Measurements from ENCODE around the gene SIGLEC1.

SIGLEC1 gene

GRCh38 chr20:3753098-3753497 lies 40.7 kb upstream of the SIGLEC1 start:
- H3K36me3 ChIP-seq (ENCODE audit: control insufficient read depth, insufficient read depth, low read length): peaks cover 8% of the 10 kb centered on the region
- no peak for DNase-seq (ENCODE audit: low read depth, low spot score)
- peaks cover 8% of the 10 kb centered on the region for H3K27me3 ChIP-seq (ENCODE audit: control insufficient read depth, insufficient read depth, low read length)
- H3K4me1 ChIP-seq (ENCODE audit: control insufficient read depth, insufficient read depth, low read length): peaks cover 10% of the 10 kb centered on the region
- H3K9me3 ChIP-seq (ENCODE audit: control insufficient read depth, insufficient read depth, low read length): no peaks in the 10 kb centered on the region
- no CpG with 5 or more reads among the region's 4 CpGs for WGBS (ENCODE audit: insufficient coverage, insufficient read length)
- no peak overlapping the region for H3K27ac ChIP-seq (ENCODE audit: low read length)
- H3K4me3 ChIP-seq (ENCODE audit: low read length): no peak overlapping the region

GRCh38 chr20:3752386-3752759 lies 40.0 kb upstream of the SIGLEC1 start:
- peaks cover 8% of the 10 kb centered on the region for H3K27me3 ChIP-seq (ENCODE audit: control insufficient read depth, insufficient read depth, low read length)
- H3K27ac ChIP-seq (ENCODE audit: low read length): no peak overlapping the region
- no CpG with 5 or more reads among the region's 13 CpGs for WGBS (ENCODE audit: insufficient coverage, insufficient read length)
- DNase-seq (ENCODE audit: low read depth, low spot score): no peak
- H3K4me3 ChIP-seq (ENCODE audit: low read length): peak overlapping the region; percentile 49; the same call in 1 of the 2 replicates
- no peaks in the 10 kb centered on the region for H3K9me3 ChIP-seq (ENCODE audit: control insufficient read depth, insufficient read depth, low read length)
- peaks cover 10% of the 10 kb centered on the region for H3K4me1 ChIP-seq (ENCODE audit: control insufficient read depth, insufficient read depth, low read length)
- peaks cover 7% of the 10 kb centered on the region for H3K36me3 ChIP-seq (ENCODE audit: control insufficient read depth, insufficient read depth, low read length)

- peaks cover 7% of the 10 kb centered on the region for H3K36me3 ChIP-seq (ENCODE audit: control insufficient read depth, insufficient read depth, low read length)
- H3K9me3 ChIP-seq (ENCODE audit: control insufficient read depth, insufficient read depth, low read length): no peaks in the 10 kb centered on the region
- no peak for DNase-seq (ENCODE audit: low read depth, low spot score)
- no peak overlapping the region for H3K27ac ChIP-seq (ENCODE audit: low read length)
- H3K4me3 ChIP-seq (ENCODE audit: low read length): peak overlapping the region; percentile 49; the same call in 1 of the 2 replicates
- H3K4me1 ChIP-seq (ENCODE audit: control insufficient read depth, insufficient read depth, low read length): peaks cover 10% of the 10 kb centered on the region
- H3K27me3 ChIP-seq (ENCODE audit: control insufficient read depth, insufficient read depth, low read length): peaks cover 8% of the 10 kb centered on the region
- WGBS (ENCODE audit: insufficient coverage, insufficient read length): no CpG with 5 or more reads among the region's 95 CpGs
These were observed 39.4 kb upstream of the SIGLEC1 start for GRCh38 chr20:3751675-3752385.

- no CpG with 5 or more reads among the region's 31 CpGs for whole genome bisulfite sequencing (ENCODE audit: insufficient coverage, insufficient read length)
- peaks cover 5% of the 10 kb centered on the region for H3K36me3 ChIP-seq (ENCODE audit: control insufficient read depth, insufficient read depth, low read length)
- H3K9me3 ChIP-seq (ENCODE audit: control insufficient read depth, insufficient read depth, low read length): no peaks in the 10 kb centered on the region
- H3K27me3 ChIP-seq (ENCODE audit: control insufficient read depth, insufficient read depth, low read length): peaks cover 8% of the 10 kb centered on the region
- peak overlapping the region; percentile 49; the same call in 1 of the 2 replicates for H3K4me3 ChIP-seq (ENCODE audit: low read length)
- no peak for DNase-seq (ENCODE audit: low read depth, low spot score)
- H3K27ac ChIP-seq (ENCODE audit: low read length): no peak overlapping the region
- H3K4me1 ChIP-seq (ENCODE audit: control insufficient read depth, insufficient read depth, low read length): peaks cover 10% of the 10 kb centered on the region
These were observed 38.9 kb upstream of the SIGLEC1 start for GRCh38 chr20:3751305-3751674.

GRCh38 chr20:3749689-3750531 lies 37.5 kb upstream of the SIGLEC1 start:
- no peak for DNase-seq (ENCODE audit: low read depth, low spot score)
- peaks cover 8% of the 10 kb centered on the region for H3K27me3 ChIP-seq (ENCODE audit: control insufficient read depth, insufficient read depth, low read length)

GRCh38 chr20:3749087-3749688 lies 36.8 kb upstream of the SIGLEC1 start:
- Histone ChIP-seq H3K27me3 (ENCODE audit: control insufficient read depth, insufficient read depth, low read length) (peaks cover 8% of the 10 kb centered on the region), H3K27ac (ENCODE audit: low read length) (no peak overlapping the region), H3K36me3 (ENCODE audit: control insufficient read depth, insufficient read depth, low read length) (no peaks in the 10 kb centered on the region), H3K9me3 (ENCODE audit: control insufficient read depth, insufficient read depth, low read length) (no peaks in the 10 kb centered on the region), H3K4me1 (ENCODE audit: control insufficient read depth, insufficient read depth, low read length) (peaks cover 16% of the 10 kb centered on the region), H3K4me3 (ENCODE audit: low read length) (no peak overlapping the region; the same call in 1 of the 2 replicates)
- DNase-seq (ENCODE audit: low read depth, low spot score): no peak
- WGBS (ENCODE audit: insufficient coverage, insufficient read length): no CpG with 5 or more reads among the region's 24 CpGs

More at GRCh38 chr20:3749689-3750531, 37.5 kb upstream of the SIGLEC1 start:
- Histone ChIP-seq H3K27ac (ENCODE audit: low read length) (no peak overlapping the region), H3K36me3 (ENCODE audit: control insufficient read depth, insufficient read depth, low read length) (no peaks in the 10 kb centered on the region), H3K4me3 (ENCODE audit: low read length) (peak overlapping the region; percentile 1; the same call in 1 of the 2 replicates), H3K4me1 (ENCODE audit: control insufficient read depth, insufficient read depth, low read length) (peaks cover 13% of the 10 kb centered on the region), H3K9me3 (ENCODE audit: control insufficient read depth, insufficient read depth, low read length) (no peaks in the 10 kb centered on the region)
- WGBS (ENCODE audit: insufficient coverage, insufficient read length): no CpG with 5 or more reads among the region's 72 CpGs

- H3K36me3 ChIP-seq (ENCODE audit: control insufficient read depth, insufficient read depth, low read length): no peaks in the 10 kb centered on the region
- peaks cover 8% of the 10 kb centered on the region for H3K27me3 ChIP-seq (ENCODE audit: control insufficient read depth, insufficient read depth, low read length)
- no peaks in the 10 kb centered on the region for H3K9me3 ChIP-seq (ENCODE audit: control insufficient read depth, insufficient read depth, low read length)
- WGBS (ENCODE audit: insufficient coverage, insufficient read length): no CpG with 5 or more reads among the region's 16 CpGs
- peaks cover 16% of the 10 kb centered on the region for H3K4me1 ChIP-seq (ENCODE audit: control insufficient read depth, insufficient read depth, low read length)
- no peak overlapping the region for H3K27ac ChIP-seq (ENCODE audit: low read length)
- DNase-seq (ENCODE audit: low read depth, low spot score): no peak
- H3K4me3 ChIP-seq (ENCODE audit: low read length): no peak overlapping the region
These were observed 35.7 kb upstream of the SIGLEC1 start for GRCh38 chr20:3748073-3748472.

GRCh38 chr20:3747471-3747870 lies 35.1 kb upstream of the SIGLEC1 start:
- WGBS (ENCODE audit: insufficient coverage, insufficient read length): no CpG with 5 or more reads among the region's 2 CpGs
- Histone ChIP-seq H3K9me3 (ENCODE audit: control insufficient read depth, insufficient read depth, low read length) (no peaks in the 10 kb centered on the region), H3K27ac (ENCODE audit: low read length) (no peak overlapping the region), H3K27me3 (ENCODE audit: control insufficient read depth, insufficient read depth, low read length) (peaks cover 8% of the 10 kb centered on the region), H3K4me3 (ENCODE audit: low read length) (no peak overlapping the region), H3K4me1 (ENCODE audit: control insufficient read depth, insufficient read depth, low read length) (peaks cover 16% of the 10 kb centered on the region), H3K36me3 (ENCODE audit: control insufficient read depth, insufficient read depth, low read length) (no peaks in the 10 kb centered on the region)
- no peak for DNase-seq (ENCODE audit: low read depth, low spot score)

GRCh38 chr20:3745686-3746173 lies 33.3 kb upstream of the SIGLEC1 start:
- Histone ChIP-seq H3K36me3 (ENCODE audit: control insufficient read depth, insufficient read depth, low read length) (no peaks in the 10 kb centered on the region), H3K4me3 (ENCODE audit: low read length) (peak overlapping the region; percentile 40; the same call in 1 of the 2 replicates), H3K27ac (ENCODE audit: low read length) (no peak overlapping the region), H3K27me3 (ENCODE audit: control insufficient read depth, insufficient read depth, low read length) (peaks cover 4% of the 10 kb centered on the region), H3K4me1 (ENCODE audit: control insufficient read depth, insufficient read depth, low read length) (peaks cover 14% of the 10 kb centered on the region; the same call in 1 of the 2 replicates), H3K9me3 (ENCODE audit: control insufficient read depth, insufficient read depth, low read length) (no peaks in the 10 kb centered on the region)
- no peak for DNase-seq (ENCODE audit: low read depth, low spot score)
- WGBS (ENCODE audit: insufficient coverage, insufficient read length): no CpG with 5 or more reads among the region's 11 CpGs

Measured in iPS DF 6.9 (cell line).